Panc1 (cell line): ENCODE results near the gene MYL12A. TPM values are rescaled to one million over a fixed set of nuclear protein-coding genes. Genes with fewer than 3 reads are reported as not detected.

Experiments
- ATAC-seq: fragments of 200-7000 bp; cut with Tn5 transposase; 2 replicates; pipeline ENCODE4 v1.9.1; 2020; ENCODE audit warnings: mild to moderate bottlenecking, moderate library complexity
- BruUV-seq: library from RNA; stranded (reverse); fragments of 400-500 nt; replicated peaks from 2 replicates; lab custom pipeline; 2021; lab: Mats Ljungman, UMichigan
- CTCF ChIA-PET: fragments of 300-600 bp; sonication (Branson Sonifier 250); formaldehyde crosslinking; loops from one replicate; lab custom pipeline; 2022; ENCODE audit warnings: antibody characterized with exemption; lab: Charles Lee
- POLR2A ChIA-PET: fragments of 300-600 bp; sonication (Branson Sonifier 250); formaldehyde crosslinking; loops from one replicate; lab custom pipeline; 2022; ENCODE audit warnings: antibody characterized with exemption; lab: Charles Lee
- DNase-seq: peaks from one replicate; pipeline ENCODE4 v3.0.0-alpha.2; 2010; ENCODE audit warnings: low read depth, low spot score
- H3K27ac ChIP-seq: 2 replicates; pipeline ENCODE4 v1.5.1; 2011; ENCODE audit warnings: mild to moderate bottlenecking, low read length, inconsistent platforms
- H3K27me3 ChIP-seq: fragments of 200-500 bp; sonication (Bioruptor generic); 2 replicates; pipeline ENCODE4 v1.6.0; 2014; ENCODE audit warnings: low read length, inconsistent platforms; ENCODE audit not compliant: control insufficient read depth, insufficient read depth
- H3K36me3 ChIP-seq: fragments of 200-500 bp; sonication (Bioruptor generic); 2 replicates; pipeline ENCODE4 v1.5.1; 2014; ENCODE audit warnings: inconsistent platforms, mild to moderate bottlenecking, low read length, moderate library complexity; ENCODE audit not compliant: control insufficient read depth, insufficient read depth
- H3K4me1 ChIP-seq: 2 replicates; pipeline ENCODE4 v1.5.1; 2011; ENCODE audit warnings: inconsistent platforms, mild to moderate bottlenecking, low read length, moderate library complexity; ENCODE audit not compliant: control insufficient read depth, insufficient read depth
- H3K4me3 ChIP-seq, 2 experiments: 2 replicates each; pipeline ENCODE4 v1.5.1; 2011 to 2012; ENCODE audit warnings: low read depth in 2 of 2, low read length in 2 of 2, mild to moderate bottlenecking in 2 of 2, inconsistent platforms in 1 of 2, moderate library complexity in 1 of 2
- H3K9me3 ChIP-seq: fragments of 200-500 bp; sonication (Bioruptor generic); 2 replicates; pipeline ENCODE4 v1.5.1; 2014; ENCODE audit warnings: low read depth, mild to moderate bottlenecking, inconsistent platforms, low read length, moderate library complexity; ENCODE audit not compliant: control insufficient read depth, insufficient read depth
- POLR2AphosphoS5 ChIP-seq: IDR thresholded peaks from 2 replicates; pipeline ENCODE4 v1.6.1; 2012; ENCODE audit warnings: mild to moderate bottlenecking, low read depth, low read length, moderate library complexity
- SIN3A ChIP-seq: IDR thresholded peaks from 2 replicates; pipeline ENCODE4 v1.6.1; 2012; ENCODE audit warnings: low read depth, mild to moderate bottlenecking, low read length, moderate library complexity, borderline replicate concordance; ENCODE audit not compliant: insufficient read depth
- TCF7L2 ChIP-seq: IDR thresholded peaks from 2 replicates; pipeline ENCODE4 v1.6.1; 2011; ENCODE audit warnings: mild to moderate bottlenecking, low read depth, low read length, inconsistent platforms
- in situ Hi-C: cut with HindIII; loops from 2 replicates; pipeline ENCODE4 v1.10.0; 2016; ENCODE audit warnings: low sequenced_read_pairs, low pct_unique_long_range_greater_than_20kb
- intact Hi-C: fragments of 100-400 bp; cut with micrococcal nuclease; formaldehyde crosslinking; loops from one replicate; pipeline ENCODE4 v1.10.0; 2022; ENCODE audit not compliant: unreplicated experiment
- total RNA-seq: library from RNA; stranded (reverse); gene quantifications from one replicate; pipeline ENCODE4 v1.2.1, GENCODE V29; 2021; ENCODE audit not compliant: unreplicated experiment
- TF ChIP-seq, protein P1 (sequence below): fragments of 450-650 bp; IDR thresholded peaks from 2 replicates; pipeline ENCODE4 v1.5.1; 2017; ENCODE audit warnings: mild to moderate bottlenecking
- TF ChIP-seq, protein P2 (sequence below), 2 experiments: IDR thresholded peaks; 2 replicates each; pipeline ENCODE4 v1.6.1; 2011 to 2012; ENCODE audit warnings: low read depth in 2 of 2, control low read depth in 1 of 2, low read length in 1 of 2, mild to moderate bottlenecking in 1 of 2, moderate library complexity in 1 of 2; ENCODE audit not compliant: insufficient read depth in 1 of 2

Gene MYL12A
- total RNA-seq, 1 experiment from 2014 or later = 489 TPM

DNA sequence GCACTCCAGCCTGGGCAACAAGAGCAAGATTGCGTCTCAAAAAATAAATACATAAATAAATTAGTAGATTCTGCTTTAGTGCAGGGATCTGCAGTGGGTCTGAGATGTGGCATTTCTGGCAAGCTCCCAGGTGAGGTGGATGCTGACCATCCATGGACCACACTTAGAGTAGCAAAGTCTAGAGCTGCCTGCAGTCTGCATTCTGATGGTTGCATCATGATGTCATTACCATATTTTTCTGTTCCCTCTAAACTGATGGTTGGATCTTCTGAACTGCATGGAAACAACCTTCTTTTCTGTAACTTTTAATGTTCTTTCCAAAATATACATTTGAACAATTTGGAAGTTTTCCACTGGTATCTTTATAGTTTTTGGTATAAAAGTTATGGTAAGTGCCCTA lies 57.2 kb downstream of the MYL12A start:
- ATAC-seq (peak; percentile 32; the same call in 1 of the 2 replicates), DNase-seq (no peak)
- no peaks in the 10 kb centered on the region for H3K36me3 ChIP-seq
- no peaks in the 10 kb centered on the region for H3K9me3 ChIP-seq
- peak overlapping the region; percentile 92; the same call in 1 of the 2 replicates for H3K27ac ChIP-seq
- no TSS peak for BruUV-seq
- ChIA-PET POLR2A (no interaction called here), CTCF (no interaction called here)
- TF ChIP-seq, protein P1, sequence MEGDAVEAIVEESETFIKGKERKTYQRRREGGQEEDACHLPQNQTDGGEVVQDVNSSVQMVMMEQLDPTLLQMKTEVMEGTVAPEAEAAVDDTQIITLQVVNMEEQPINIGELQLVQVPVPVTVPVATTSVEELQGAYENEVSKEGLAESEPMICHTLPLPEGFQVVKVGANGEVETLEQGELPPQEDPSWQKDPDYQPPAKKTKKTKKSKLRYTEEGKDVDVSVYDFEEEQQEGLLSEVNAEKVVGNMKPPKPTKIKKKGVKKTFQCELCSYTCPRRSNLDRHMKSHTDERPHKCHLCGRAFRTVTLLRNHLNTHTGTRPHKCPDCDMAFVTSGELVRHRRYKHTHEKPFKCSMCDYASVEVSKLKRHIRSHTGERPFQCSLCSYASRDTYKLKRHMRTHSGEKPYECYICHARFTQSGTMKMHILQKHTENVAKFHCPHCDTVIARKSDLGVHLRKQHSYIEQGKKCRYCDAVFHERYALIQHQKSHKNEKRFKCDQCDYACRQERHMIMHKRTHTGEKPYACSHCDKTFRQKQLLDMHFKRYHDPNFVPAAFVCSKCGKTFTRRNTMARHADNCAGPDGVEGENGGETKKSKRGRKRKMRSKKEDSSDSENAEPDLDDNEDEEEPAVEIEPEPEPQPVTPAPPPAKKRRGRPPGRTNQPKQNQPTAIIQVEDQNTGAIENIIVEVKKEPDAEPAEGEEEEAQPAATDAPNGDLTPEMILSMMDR = no peak
- TF ChIP-seq TCF7L2 (no peak), SIN3A (no peak), POLR2AphosphoS5 (no peak)
- TF ChIP-seq, protein P2, sequence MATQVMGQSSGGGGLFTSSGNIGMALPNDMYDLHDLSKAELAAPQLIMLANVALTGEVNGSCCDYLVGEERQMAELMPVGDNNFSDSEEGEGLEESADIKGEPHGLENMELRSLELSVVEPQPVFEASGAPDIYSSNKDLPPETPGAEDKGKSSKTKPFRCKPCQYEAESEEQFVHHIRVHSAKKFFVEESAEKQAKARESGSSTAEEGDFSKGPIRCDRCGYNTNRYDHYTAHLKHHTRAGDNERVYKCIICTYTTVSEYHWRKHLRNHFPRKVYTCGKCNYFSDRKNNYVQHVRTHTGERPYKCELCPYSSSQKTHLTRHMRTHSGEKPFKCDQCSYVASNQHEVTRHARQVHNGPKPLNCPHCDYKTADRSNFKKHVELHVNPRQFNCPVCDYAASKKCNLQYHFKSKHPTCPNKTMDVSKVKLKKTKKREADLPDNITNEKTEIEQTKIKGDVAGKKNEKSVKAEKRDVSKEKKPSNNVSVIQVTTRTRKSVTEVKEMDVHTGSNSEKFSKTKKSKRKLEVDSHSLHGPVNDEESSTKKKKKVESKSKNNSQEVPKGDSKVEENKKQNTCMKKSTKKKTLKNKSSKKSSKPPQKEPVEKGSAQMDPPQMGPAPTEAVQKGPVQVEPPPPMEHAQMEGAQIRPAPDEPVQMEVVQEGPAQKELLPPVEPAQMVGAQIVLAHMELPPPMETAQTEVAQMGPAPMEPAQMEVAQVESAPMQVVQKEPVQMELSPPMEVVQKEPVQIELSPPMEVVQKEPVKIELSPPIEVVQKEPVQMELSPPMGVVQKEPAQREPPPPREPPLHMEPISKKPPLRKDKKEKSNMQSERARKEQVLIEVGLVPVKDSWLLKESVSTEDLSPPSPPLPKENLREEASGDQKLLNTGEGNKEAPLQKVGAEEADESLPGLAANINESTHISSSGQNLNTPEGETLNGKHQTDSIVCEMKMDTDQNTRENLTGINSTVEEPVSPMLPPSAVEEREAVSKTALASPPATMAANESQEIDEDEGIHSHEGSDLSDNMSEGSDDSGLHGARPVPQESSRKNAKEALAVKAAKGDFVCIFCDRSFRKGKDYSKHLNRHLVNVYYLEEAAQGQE (IDR thresholded peaks at IDR 0.05; ENCODE audit: insufficient read depth in 1 of 2, low read depth in 2 of 2, low read length in 1 of 2) = no peak
- H3K4me3 ChIP-seq = no peak overlapping the region
- in situ Hi-C loops = no loop called here
- peaks cover 24% of the 10 kb centered on the region for H3K4me1 ChIP-seq
- no peaks in the 10 kb centered on the region for H3K27me3 ChIP-seq
- intact Hi-C loops = no loop called here

DNA sequence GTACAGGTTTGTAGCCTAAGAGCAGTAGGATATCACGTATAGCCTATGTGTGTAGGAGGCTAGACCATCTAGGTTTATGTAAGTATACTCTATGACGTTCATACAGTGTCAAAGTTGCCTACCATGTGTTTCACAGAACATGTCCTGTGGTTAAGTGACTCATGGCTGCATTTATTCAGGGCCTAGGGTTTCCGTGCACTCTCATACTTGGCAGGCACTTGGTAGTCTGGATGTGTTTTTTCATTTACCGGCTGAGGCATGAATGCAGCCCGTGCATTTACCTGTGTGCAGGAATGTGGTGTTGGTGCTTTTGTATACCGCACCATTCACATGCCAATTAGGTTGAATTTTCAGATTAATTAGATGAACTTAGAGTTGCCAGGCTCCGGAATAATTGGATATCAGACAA lies 57.8 kb downstream of the MYL12A start:
- no peaks in the 10 kb centered on the region for H3K9me3 ChIP-seq
- TF ChIP-seq, protein P1 = no peak
- 0 out of 2 replicates have a peak, but pooled peaks have one; percentile 23 for TF ChIP-seq TCF7L2
- no peaks in the 10 kb centered on the region for H3K27me3 ChIP-seq
- H3K4me3 ChIP-seq = peak overlapping the region in 1 of 2 experiments; percentile 43; a peak in 2 of 4 replicates
- BruUV-seq = no TSS peak
- DNase-seq = peak; percentile 69
- intact Hi-C loops = no loop called here
- ChIA-PET CTCF (no interaction called here), POLR2A (interaction anchor here (0.6 kb wide), 1 partner anchor 289 kb away, joined by 7 read pairs; no protein-coding TSS in a partner anchor)
- no peaks in the 10 kb centered on the region for H3K36me3 ChIP-seq
- peak overlapping the region; percentile 92 for H3K27ac ChIP-seq
- in situ Hi-C loops = no loop called here
- peaks cover 24% of the 10 kb centered on the region for H3K4me1 ChIP-seq
- peak; percentile 97 for ATAC-seq

Other genes with a start within 250 kb of the MYL12A start
- 38.3 TPM for gene LPIN2, start 234.7 kb upstream of the MYL12A start, total RNA-seq
- 0.92 TPM for gene MYOM1, start 27.8 kb upstream of the MYL12A start, total RNA-seq
- 420 TPM for gene MYL12B, start 14.3 kb downstream of the MYL12A start, total RNA-seq
- 171 TPM for gene TGIF1, start 202.4 kb downstream of the MYL12A start, total RNA-seq